Neutrophil (primary cell): ENCODE measurements around the gene MCTP2.
A peak's percentile ranks its signal among the peaks of the same experiment; 100 is the strongest.

Source experiments
- H3K27ac ChIP-seq: fragments of 200-600 bp; sonication (generic); 2 replicates; pipeline ENCODE4 v1.5.1; 2016; ENCODE audit warnings: mild to moderate bottlenecking, moderate library complexity
- H3K27me3 ChIP-seq: fragments of 200-600 bp; sonication (generic); 2 replicates; pipeline ENCODE4 v1.6.0; 2016; ENCODE audit warnings: mild to moderate bottlenecking
- H3K36me3 ChIP-seq: fragments of 200-600 bp; sonication (generic); 2 replicates; pipeline ENCODE4 v1.5.1; 2017
- H3K4me1 ChIP-seq, 2 experiments: fragments of 200-600 bp in 1 of 2; sonication (generic) in 1 of 2; 1 replicate in 1 of 2; 2 replicates in 1 of 2; pipeline versions ENCODE4 v1.5.1 to v1.6.1; 2013 to 2016; ENCODE audit warnings: low read depth in 1 of 2, low read length in 1 of 2, mild to moderate bottlenecking in 1 of 2, moderate library complexity in 1 of 2; ENCODE audit not compliant: control insufficient read depth in 1 of 2, insufficient read depth in 1 of 2
- H3K4me3 ChIP-seq, 2 experiments: fragments of 200-600 bp in 1 of 2; sonication (generic) in 1 of 2; 1 replicate in 1 of 2; 2 replicates in 1 of 2; pipeline ENCODE4 v1.5.1; 2013 to 2016; ENCODE audit warnings: low read depth in 1 of 2, low read length in 1 of 2, mild to moderate bottlenecking in 1 of 2, moderate library complexity in 1 of 2
- H3K9me3 ChIP-seq: fragments of 200-600 bp; sonication (generic); 2 replicates; pipeline ENCODE4 v1.5.1; 2016
- CTCF ChIP-seq: fragments of 200-600 bp; sonication (generic); IDR thresholded peaks from 2 replicates; pipeline ENCODE4 v1.5.1; 2016; ENCODE audit warnings: antibody characterized with exemption

The MCTP2 gene

GRCh38 chr15:94362385-94363092, 131.2 kb downstream of the MCTP2 start:
- no peak for TF ChIP-seq CTCF

GRCh38 chr15:94363382-94363781, 132.0 kb downstream of the MCTP2 start:
- no peaks in the 10 kb centered on the region for H3K27me3 ChIP-seq
- H3K36me3 ChIP-seq: peaks cover 70% of the 10 kb centered on the region
- no peak for TF ChIP-seq CTCF

More at GRCh38 chr15:94362385-94363092, 131.2 kb downstream of the MCTP2 start:
- Histone ChIP-seq H3K4me3 (no peak overlapping the region), H3K27ac (peak overlapping the region; percentile 37), H3K4me1 (peaks cover 5 to 25% of the 10 kb centered on the region in 2 experiments), H3K27me3 (no peaks in the 10 kb centered on the region), H3K9me3 (no peaks in the 10 kb centered on the region), H3K36me3 (peaks cover 69% of the 10 kb centered on the region)

GRCh38 chr15:94366781-94367180, 135.4 kb downstream of the MCTP2 start:
- no peak overlapping the region for H3K27ac ChIP-seq
- no peak overlapping the region for H3K4me3 ChIP-seq
- TF ChIP-seq CTCF: no peak
- peaks cover 0 to 3% of the 10 kb centered on the region in 2 experiments for H3K4me1 ChIP-seq
- no peaks in the 10 kb centered on the region for H3K27me3 ChIP-seq
- no peaks in the 10 kb centered on the region for H3K9me3 ChIP-seq
- H3K36me3 ChIP-seq: peaks cover 70% of the 10 kb centered on the region

More at GRCh38 chr15:94363382-94363781, 132.0 kb downstream of the MCTP2 start:
- Histone ChIP-seq H3K4me1 (peaks cover 5 to 25% of the 10 kb centered on the region in 2 experiments), H3K4me3 (no peak overlapping the region), H3K27ac (no peak overlapping the region), H3K9me3 (no peaks in the 10 kb centered on the region)

GRCh38 chr15:94367726-94368535, 136.6 kb downstream of the MCTP2 start:
- Histone ChIP-seq H3K4me3 (no peak overlapping the region), H3K9me3 (no peaks in the 10 kb centered on the region), H3K36me3 (peaks cover 72% of the 10 kb centered on the region), H3K27ac (no peak overlapping the region), H3K4me1 (no peaks in the 10 kb centered on the region), H3K27me3 (no peaks in the 10 kb centered on the region)
- TF ChIP-seq CTCF: no peak

- H3K27me3 ChIP-seq: no peaks in the 10 kb centered on the region
- no peak overlapping the region for H3K4me3 ChIP-seq
- H3K9me3 ChIP-seq: no peaks in the 10 kb centered on the region
- TF ChIP-seq CTCF: no peak
- H3K4me1 ChIP-seq: no peaks in the 10 kb centered on the region
- H3K36me3 ChIP-seq: peaks cover 80% of the 10 kb centered on the region
- H3K27ac ChIP-seq: peak overlapping the region; percentile 51
These were observed 139.0 kb downstream of the MCTP2 start for GRCh38 chr15:94370206-94370935.
